ENCODE results near the gene CGB5.

DNA sequence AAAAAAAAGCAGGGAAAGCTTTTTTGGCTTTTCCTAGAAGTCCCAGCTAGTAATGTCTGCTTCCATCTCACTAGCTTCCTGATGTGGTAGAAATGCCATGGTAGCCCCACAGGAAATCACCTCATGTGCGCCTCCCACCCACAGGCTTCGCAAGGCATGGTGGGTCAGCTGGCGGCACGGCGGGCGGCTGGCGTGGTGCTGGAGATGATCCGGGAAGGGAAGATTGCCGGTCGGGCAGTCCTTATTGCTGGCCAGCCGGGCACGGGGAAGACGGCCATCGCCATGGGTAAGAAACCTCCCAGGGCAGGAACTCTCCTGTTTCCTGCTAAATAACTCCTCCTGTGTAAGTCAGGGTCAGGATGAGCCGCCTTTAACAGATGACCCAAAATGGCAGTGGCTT, 39.5 kb upstream of the CGB5 start:
- TF ChIP-seq POLR2A (IDR thresholded peaks at IDR 0.05) (no peak), EP300 (IDR thresholded peaks at IDR 0.05) (no peak)
- TF ChIP-seq, protein P1, sequence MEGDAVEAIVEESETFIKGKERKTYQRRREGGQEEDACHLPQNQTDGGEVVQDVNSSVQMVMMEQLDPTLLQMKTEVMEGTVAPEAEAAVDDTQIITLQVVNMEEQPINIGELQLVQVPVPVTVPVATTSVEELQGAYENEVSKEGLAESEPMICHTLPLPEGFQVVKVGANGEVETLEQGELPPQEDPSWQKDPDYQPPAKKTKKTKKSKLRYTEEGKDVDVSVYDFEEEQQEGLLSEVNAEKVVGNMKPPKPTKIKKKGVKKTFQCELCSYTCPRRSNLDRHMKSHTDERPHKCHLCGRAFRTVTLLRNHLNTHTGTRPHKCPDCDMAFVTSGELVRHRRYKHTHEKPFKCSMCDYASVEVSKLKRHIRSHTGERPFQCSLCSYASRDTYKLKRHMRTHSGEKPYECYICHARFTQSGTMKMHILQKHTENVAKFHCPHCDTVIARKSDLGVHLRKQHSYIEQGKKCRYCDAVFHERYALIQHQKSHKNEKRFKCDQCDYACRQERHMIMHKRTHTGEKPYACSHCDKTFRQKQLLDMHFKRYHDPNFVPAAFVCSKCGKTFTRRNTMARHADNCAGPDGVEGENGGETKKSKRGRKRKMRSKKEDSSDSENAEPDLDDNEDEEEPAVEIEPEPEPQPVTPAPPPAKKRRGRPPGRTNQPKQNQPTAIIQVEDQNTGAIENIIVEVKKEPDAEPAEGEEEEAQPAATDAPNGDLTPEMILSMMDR (IDR thresholded peaks at IDR 0.05): no peak

Measured in tibial nerve (tissue), 4 donors.